ENCODE data around the gene ZNF500. TPM values are rescaled to one million over a fixed set of nuclear protein-coding genes. Genes with fewer than 3 reads are reported as not detected.

ZNF500 gene
- total and polyA plus RNA-seq, 4 donors = 3.0 to 7.4 (median 5.0) TPM

- TF ChIP-seq FOXA2 (IDR thresholded peaks at IDR 0.05) = no peak
Measured at GRCh38 chr16:4704491-4704890, 62.5 kb downstream of the ZNF500 start (continued).

GRCh38 chr16:4703906-4704305 lies 63.1 kb downstream of the ZNF500 start:
- DNase-seq (ENCODE audit: low spot score) = no peak
- 88% methylated on average over 7 of the region's 7 CpGs for WGBS
- Histone ChIP-seq H3K27me3 (ENCODE audit: control insufficient read depth in 4 of 4, insufficient read depth in 4 of 4, low read length in 3 of 4) (no peaks in the 10 kb centered on the region), H3K27ac (ENCODE audit: low read depth in 1 of 2, low read length in 2 of 2) (no peak overlapping the region), H3K9me3 (ENCODE audit: control insufficient read depth in 4 of 4, low read length in 3 of 4) (no peaks in the 10 kb centered on the region), H3K4me3 (ENCODE audit: low read depth in 1 of 3, low read length in 3 of 3) (no peak overlapping the region), H3K4me1 (ENCODE audit: control insufficient read depth in 4 of 4, insufficient read depth in 4 of 4, low read length in 3 of 4) (peaks cover 0 to 21% (median 11%) of the 10 kb centered on the region in 4 donors), H3K36me3 (ENCODE audit: control insufficient read depth in 4 of 4, insufficient read depth in 3 of 4, low read depth in 1 of 4, low read length in 3 of 4) (peaks cover 7 to 38% (median 20%) of the 10 kb centered on the region in 4 donors), H3K9ac (ENCODE audit: low read depth in 1 of 2, low read length in 2 of 2) (no peak overlapping the region)
- no peak for TF ChIP-seq NR2F2 (IDR thresholded peaks at IDR 0.05)
- no peak for TF ChIP-seq HNF4G (IDR thresholded peaks at IDR 0.05)
- no peak for TF ChIP-seq CTCF (IDR thresholded peaks at IDR 0.05; ENCODE audit: low read depth, low read length, missing input control)
- TF ChIP-seq RAD21 (IDR thresholded peaks at IDR 0.05) = no peak
- TF ChIP-seq GABPA (IDR thresholded peaks at IDR 0.05 in 1 of 2, conservative IDR thresholded peaks at IDR 0.05 in 1 of 2) = no peak
- TF ChIP-seq ZBTB33 (IDR thresholded peaks at IDR 0.05) = no peak
- TF ChIP-seq SP1 (IDR thresholded peaks at IDR 0.05) = no peak
- TF ChIP-seq JUND (IDR thresholded peaks at IDR 0.05) = no peak
- TF ChIP-seq FOXA2 (IDR thresholded peaks at IDR 0.05) = no peak
- no peak for TF ChIP-seq ATF3 (IDR thresholded peaks at IDR 0.05)
- no peak for TF ChIP-seq TAF1 (conservative IDR thresholded peaks at IDR 0.05)
- no peak for TF ChIP-seq RXRA (IDR thresholded peaks at IDR 0.05)
- no peak for TF ChIP-seq FOXA1 (IDR thresholded peaks at IDR 0.05)
- TF ChIP-seq HNF4A (conservative IDR thresholded peaks at IDR 0.05) = no peak
- TF ChIP-seq EGR1 (IDR thresholded peaks at IDR 0.05; ENCODE audit: low read depth in 2 of 2) = no peak
- TF ChIP-seq REST (IDR thresholded peaks at IDR 0.05) = no peak
- TF ChIP-seq YY1 (IDR thresholded peaks at IDR 0.05) = no peak
- no peak for TF ChIP-seq MAX (IDR thresholded peaks at IDR 0.05)
